HL-60 (cell line): ENCODE data around the gene ARL4A.
"Not testable (repeated sequence)": the region's sequence is repeated elsewhere in the genome, so short reads cannot be mapped to it uniquely, and the experiment has no call there.

Experiments
- DNase-seq, 2 experiments: peaks; one replicate each; pipeline ENCODE4 v3.0.0-alpha.2; 2010 to 2020; ENCODE audit warnings: low read depth in 1 of 2, low spot score in 1 of 2
- H3K27ac ChIP-seq: fragments of 250-450 bp; sonication (Bioruptor Pico); replicated peaks from 2 replicates; pipeline ENCODE4 v1.5.1; 2020; ENCODE audit warnings: mild to moderate bottlenecking, moderate library complexity
- H3K27me3 ChIP-seq: fragments of 250-450 bp; sonication (Bioruptor Pico); 2 replicates; pipeline ENCODE4 v1.5.1; 2021; ENCODE audit warnings: mild to moderate bottlenecking, moderate library complexity; ENCODE audit not compliant: insufficient read depth, poor library complexity, severe bottlenecking
- H3K4me3 ChIP-seq: replicated peaks from 2 replicates; pipeline ENCODE4 v1.5.1; 2011; ENCODE audit warnings: mild to moderate bottlenecking, control low read depth, low read length; ENCODE audit not compliant: insufficient read depth
- CTCF ChIP-seq: IDR thresholded peaks from one replicate; pipeline ENCODE4 v1.5.1; 2011; ENCODE audit warnings: low read length, control low read depth, inconsistent platforms; ENCODE audit not compliant: insufficient read depth
- GABPA ChIP-seq: IDR thresholded peaks from 2 replicates; pipeline ENCODE4 v1.6.1; 2012; ENCODE audit warnings: low read depth
- POLR2AphosphoS5 ChIP-seq: IDR thresholded peaks from 2 replicates; pipeline ENCODE4 v1.6.1; 2012; ENCODE audit warnings: low read depth
- REST ChIP-seq: IDR thresholded peaks from 2 replicates; pipeline ENCODE4 v1.6.1; 2012; ENCODE audit warnings: low read depth; ENCODE audit not compliant: insufficient replicate concordance
- SPI1 ChIP-seq: IDR thresholded peaks from 2 replicates; pipeline ENCODE4 v1.6.1; 2012; ENCODE audit warnings: low read depth, mild to moderate bottlenecking, borderline replicate concordance

ARL4A gene

GRCh38 chr7:12661581-12661980 lies 25.9 kb upstream of the ARL4A start:
- no peak overlapping the region for H3K4me3 ChIP-seq
- no peak for DNase-seq
- no peak for TF ChIP-seq SPI1
- no peak for TF ChIP-seq GABPA
- TF ChIP-seq REST: no peak
- TF ChIP-seq POLR2AphosphoS5: no peak
- no peak for TF ChIP-seq CTCF
- no peak overlapping the region for H3K27ac ChIP-seq
- H3K27me3 ChIP-seq: no peaks in the 10 kb centered on the region

- DNase-seq: peak in 1 of 2 experiments; percentile 6
- Histone ChIP-seq H3K27ac (no peak overlapping the region), H3K4me3 (no peak overlapping the region), H3K27me3 (no peaks in the 10 kb centered on the region)
- TF ChIP-seq SPI1 (no peak), REST (no peak), GABPA (no peak), CTCF (no peak), POLR2AphosphoS5 (no peak)
Measured at GRCh38 chr7:12670000-12670729, 17.3 kb upstream of the ARL4A start.

- H3K27ac ChIP-seq: no peak overlapping the region
- TF ChIP-seq REST (no peak), POLR2AphosphoS5 (no peak), GABPA (no peak), SPI1 (peak; percentile 94)
- DNase-seq: peak in 1 of 2 experiments; percentile 3
- H3K27me3 ChIP-seq: no peaks in the 10 kb centered on the region
- no peak overlapping the region for H3K4me3 ChIP-seq
Measured at GRCh38 chr7:12670743-12671520, 16.5 kb upstream of the ARL4A start.

GRCh38 chr7:12673436-12673835 lies 14.0 kb upstream of the ARL4A start:
- H3K27ac ChIP-seq: not testable (repeated sequence)
- peak in 1 of 2 experiments; percentile 5 for DNase-seq

More at GRCh38 chr7:12673436-12673835, 14.0 kb upstream of the ARL4A start:
- H3K4me3 ChIP-seq, H3K27me3 ChIP-seq: not testable (repeated sequence)
